HepG2 (cell line): Measurements from ENCODE around the gene MAPK12. TPM values are rescaled to one million over a fixed set of nuclear protein-coding genes. Genes with fewer than 3 reads are reported as not detected.
A peak's percentile ranks its signal among the peaks of the same experiment; 100 is the strongest.

Source experiments
- AGO2 ChIP-seq: fragments of 200-400 bp; formaldehyde crosslinking; optimal IDR thresholded peaks from 2 replicates; pipeline ENCODE3; 2017; ENCODE audit warnings: mild to moderate bottlenecking, low read depth, low read length, moderate library complexity
- ATF5 ChIP-seq: sonication (generic); formaldehyde crosslinking; IDR thresholded peaks from 2 replicates; pipeline ENCODE4 v1.4.0; 2020; ENCODE audit warnings: mild to moderate bottlenecking, low read depth, missing genetic modification reagents
- DMTF1 ChIP-seq: sonication (generic); formaldehyde crosslinking; IDR thresholded peaks from 2 replicates; pipeline ENCODE4 v1.4.0; 2020; ENCODE audit warnings: mild to moderate bottlenecking, missing genetic modification reagents
- ETV5 ChIP-seq: IDR thresholded peaks from 2 replicates; pipeline ENCODE4 v1.6.1; 2018; ENCODE audit warnings: missing biosample characterization, missing genetic modification reagents, inconsistent platforms, borderline replicate concordance
- GFI1 ChIP-seq: sonication (generic); formaldehyde crosslinking; IDR thresholded peaks from 2 replicates; pipeline ENCODE4 v1.5.0; 2020; ENCODE audit warnings: missing genetic modification reagents, mild to moderate bottlenecking, borderline replicate concordance
- GTF2F1 ChIP-seq: fragments of 150-350 bp; IDR thresholded peaks from 2 replicates; pipeline ENCODE4 v1.6.1; 2014; ENCODE audit warnings: low read length
- HNF4G ChIP-seq, 2 experiments: sonication (generic) in 1 of 2; formaldehyde crosslinking in 1 of 2; IDR thresholded peaks; 2 replicates each; pipeline versions ENCODE4 v1.4.0 to v1.6.1; 2011 to 2020; ENCODE audit warnings: borderline replicate concordance in 2 of 2, low read depth in 2 of 2, mild to moderate bottlenecking in 2 of 2, low read length in 1 of 2, missing genetic modification reagents in 1 of 2, moderate library complexity in 1 of 2
- MAFF ChIP-seq: IDR thresholded peaks from 2 replicates; pipeline ENCODE4 v1.6.1; 2011; ENCODE audit warnings: low read depth, low read length, improper control_type of control experiment
- MED1 ChIP-seq: sonication (generic); formaldehyde crosslinking; IDR thresholded peaks from 2 replicates; pipeline ENCODE4 v1.4.0; 2020; ENCODE audit warnings: missing genetic modification reagents
- MLX ChIP-seq: IDR thresholded peaks from 2 replicates; pipeline ENCODE4 v1.6.1; 2016
- MXI1 ChIP-seq: IDR thresholded peaks from 3 replicates; pipeline ENCODE4 v1.6.1; 2012; ENCODE audit warnings: low read depth, low read length, inconsistent platforms, borderline replicate concordance
- PAX8 ChIP-seq: sonication (generic); formaldehyde crosslinking; IDR thresholded peaks from 2 replicates; pipeline ENCODE4 v1.8.0; 2022; ENCODE audit warnings: mild to moderate bottlenecking, missing genetic modification reagents, borderline replicate concordance
- POLR2G ChIP-seq: fragments of 200-400 bp; formaldehyde crosslinking; IDR thresholded peaks from 2 replicates; pipeline ENCODE4 v1.6.1; 2018; ENCODE audit warnings: mild to moderate bottlenecking, low read depth, low read length, moderate library complexity
- RAD21 ChIP-seq: fragments of 450-650 bp; formaldehyde crosslinking; IDR thresholded peaks from 2 replicates; pipeline ENCODE4 v1.5.0; 2020; ENCODE audit warnings: mild to moderate bottlenecking
- RARG ChIP-seq: sonication (generic); formaldehyde crosslinking; IDR thresholded peaks from 2 replicates; pipeline ENCODE4 v1.4.0; 2020; ENCODE audit warnings: low read depth, mild to moderate bottlenecking, missing genetic modification reagents
- SIN3B ChIP-seq: fragments of 150-350 bp; IDR thresholded peaks from 2 replicates; pipeline ENCODE4 v1.6.1; 2014; ENCODE audit warnings: low read length
- SPEN ChIP-seq: sonication (generic); formaldehyde crosslinking; IDR thresholded peaks from 2 replicates; pipeline ENCODE4 v1.5.1; 2020; ENCODE audit warnings: low read depth, mild to moderate bottlenecking, missing genetic modification reagents
- TAF15 ChIP-seq: fragments of 200-400 bp; formaldehyde crosslinking; IDR thresholded peaks from one replicate; pipeline ENCODE4 v1.6.1; 2018; ENCODE audit warnings: mild to moderate bottlenecking, low read depth, low read length; ENCODE audit not compliant: poor library complexity, severe bottlenecking
- TFDP2 ChIP-seq: sonication (generic); formaldehyde crosslinking; IDR thresholded peaks from 2 replicates; pipeline ENCODE4 v1.4.0; 2020; ENCODE audit warnings: missing genetic modification reagents
- WIZ ChIP-seq: sonication (generic); formaldehyde crosslinking; IDR thresholded peaks from 2 replicates; pipeline ENCODE4 v1.5.1; 2020; ENCODE audit warnings: mild to moderate bottlenecking, missing genetic modification reagents
- YY1 ChIP-seq: IDR thresholded peaks from 2 replicates; pipeline ENCODE4 v1.6.1; 2011; ENCODE audit warnings: low read length, low read depth, moderate library complexity, mild to moderate bottlenecking; ENCODE audit not compliant: insufficient read depth, insufficient replicate concordance
- ZFP62 ChIP-seq: sonication (generic); formaldehyde crosslinking; IDR thresholded peaks from 2 replicates; pipeline ENCODE4 v1.4.0; 2020; ENCODE audit warnings: missing genetic modification reagents
- ZFY ChIP-seq: sonication (generic); formaldehyde crosslinking; IDR thresholded peaks from 2 replicates; pipeline ENCODE4 v1.4.0; 2020; ENCODE audit warnings: missing genetic modification reagents
- ZNF225 ChIP-seq: sonication (generic); formaldehyde crosslinking; IDR thresholded peaks from 2 replicates; pipeline ENCODE4 v1.4.0; 2020; ENCODE audit warnings: mild to moderate bottlenecking, missing genetic modification reagents
- ZNF841 ChIP-seq: sonication (generic); formaldehyde crosslinking; IDR thresholded peaks from 2 replicates; pipeline ENCODE4 v1.8.1; 2023; ENCODE audit warnings: missing genetic modification reagents, borderline replicate concordance
- polyA plus RNA-seq, 8 experiments: library from polyadenylated mRNA; depleted of rRNA in 3 of 8; stranded (reverse) in 7 of 8; unstranded in 1 of 8; fragments of >200 nt; fragmentation: Illumina TruSeq in 4 of 8; extraction: Trizol in 4 of 8; gene quantifications; 2 replicates each; pipeline versions ENCODE4 v1.2.1 to v1.2.3, GENCODE V29; 2011 to 2016; ENCODE audit warnings: low read depth in 4 of 8, missing spikeins in 1 of 8, mixed read lengths in 1 of 8; ENCODE audit not compliant: insufficient read depth in 1 of 8
- total RNA-seq, 5 experiments: library from RNA; depleted of rRNA; stranded (reverse); fragments of >200 nt; fragmentation: Illumina TruSeq; extraction: Trizol; gene quantifications; 2 replicates each; pipeline ENCODE4 v1.2.3, GENCODE V29; 2016; ENCODE audit warnings: low read depth in 1 of 5

Gene MAPK12
- total and polyA plus RNA-seq, 2 of the 13 experiments (the other 11 are each of a cell fraction or from before 2014, with no cell fraction given) = 22.2 to 23.3 TPM

GRCh38 chr22:50306753-50307749, 45.6 kb upstream of the MAPK12 start, which contains the start of gene PLXNB2 (continued):
- TF ChIP-seq DMTF1 (CRISPR knock-in tag) = no peak
- peak; percentile 67 for TF ChIP-seq POLR2G
- no peak for TF ChIP-seq MAFF
- 0 out of 2 replicates have a peak, but pooled peaks have one; percentile 62 for TF ChIP-seq TFDP2 (CRISPR knock-in tag)
- TF ChIP-seq WIZ (CRISPR knock-in tag) = no peak
- TF ChIP-seq MLX (CRISPR knock-in tag) = no peak
- TF ChIP-seq SIN3B = no peak
- TF ChIP-seq GFI1 (CRISPR knock-in tag) = peak; percentile 19; the same call in 1 of the 2 replicates
- peak; percentile 53 for TF ChIP-seq AGO2
- peak; percentile 58; the same call in 1 of the 3 replicates for TF ChIP-seq MXI1
- no peak for TF ChIP-seq RAD21
- no peak for TF ChIP-seq ZFP62 (CRISPR knock-in tag)
- no peak for TF ChIP-seq ZNF225 (CRISPR knock-in tag)
- no peak for TF ChIP-seq MED1
- no peak for TF ChIP-seq ZNF841
- peak; percentile 66 for TF ChIP-seq ZFY (CRISPR knock-in tag)
- TF ChIP-seq TAF15 = no peak
- TF ChIP-seq ETV5 (CRISPR knock-in tag) = no peak
- no peak for TF ChIP-seq PAX8 (CRISPR knock-in tag)
- no peak for TF ChIP-seq HNF4G (IDR thresholded peaks at IDR 0.05; ENCODE audit: borderline replicate concordance, low read depth, low read length)
- no peak for TF ChIP-seq HNF4G (CRISPR knock-in tag; IDR thresholded peaks at IDR 0.05; ENCODE audit: borderline replicate concordance, low read depth)
- TF ChIP-seq SPEN (CRISPR knock-in tag) = 0 out of 2 replicates have a peak, but pooled peaks have one; percentile 34
- TF ChIP-seq RARG (CRISPR knock-in tag) = no peak
- no peak for TF ChIP-seq ATF5
- no peak for TF ChIP-seq GTF2F1
- TF ChIP-seq YY1 = peak; percentile 64
